Activated CD8-positive, alpha-beta memory T cell treated with anti-CD3 and anti-CD28 coated beads for 4 hours (primary cell): ENCODE measurements around the gene SOX13.
A peak's percentile ranks its signal among the peaks of the same experiment; 100 is the strongest.

Source experiments
- DNase-seq, 2 donors: peaks; one replicate each; pipeline ENCODE4 v3.0.0-alpha.2; 2020; ENCODE audit warnings: low read depth in 2 of 2

SOX13 gene

DNA sequence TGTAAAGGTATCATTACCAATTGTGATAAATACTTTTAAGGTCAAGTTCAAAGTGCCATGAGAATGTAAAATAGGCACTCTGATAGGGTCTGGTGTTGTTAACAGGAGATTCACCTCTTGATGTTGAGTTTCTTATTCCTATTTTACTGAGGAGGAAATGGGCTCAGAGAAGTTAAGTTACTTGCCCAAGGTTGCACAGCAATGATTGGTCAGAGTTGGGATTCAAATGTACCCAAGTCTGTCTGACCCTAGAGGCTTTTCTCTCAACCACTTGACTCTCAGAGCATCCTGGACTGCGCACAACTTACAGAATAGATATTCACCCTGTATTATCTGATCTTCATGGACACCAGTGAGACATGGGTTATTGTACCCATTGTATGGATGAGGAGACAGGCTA, 33.9 kb downstream of the SOX13 start:
- DNase-seq: no peak

DNA sequence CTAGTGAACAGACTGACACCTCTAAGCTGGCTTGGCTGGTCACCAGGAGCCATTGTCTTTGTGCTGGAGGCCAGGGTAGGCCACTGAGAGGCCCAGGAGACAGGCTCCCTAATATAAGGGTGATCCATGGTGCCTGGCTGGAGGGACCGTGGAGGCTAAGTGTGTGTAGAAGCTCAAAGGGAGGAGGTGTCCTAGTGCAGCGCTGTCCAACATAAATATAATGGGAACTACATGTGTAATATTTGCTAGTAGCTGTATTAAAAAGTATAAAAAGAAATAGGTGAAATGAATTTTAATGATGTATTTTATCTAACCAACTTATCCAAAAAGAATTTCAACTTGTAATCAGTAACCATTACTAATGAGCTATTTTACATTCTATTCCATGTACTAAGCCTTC, 35.0 kb downstream of the SOX13 start:
- DNase-seq: no peak

DNA sequence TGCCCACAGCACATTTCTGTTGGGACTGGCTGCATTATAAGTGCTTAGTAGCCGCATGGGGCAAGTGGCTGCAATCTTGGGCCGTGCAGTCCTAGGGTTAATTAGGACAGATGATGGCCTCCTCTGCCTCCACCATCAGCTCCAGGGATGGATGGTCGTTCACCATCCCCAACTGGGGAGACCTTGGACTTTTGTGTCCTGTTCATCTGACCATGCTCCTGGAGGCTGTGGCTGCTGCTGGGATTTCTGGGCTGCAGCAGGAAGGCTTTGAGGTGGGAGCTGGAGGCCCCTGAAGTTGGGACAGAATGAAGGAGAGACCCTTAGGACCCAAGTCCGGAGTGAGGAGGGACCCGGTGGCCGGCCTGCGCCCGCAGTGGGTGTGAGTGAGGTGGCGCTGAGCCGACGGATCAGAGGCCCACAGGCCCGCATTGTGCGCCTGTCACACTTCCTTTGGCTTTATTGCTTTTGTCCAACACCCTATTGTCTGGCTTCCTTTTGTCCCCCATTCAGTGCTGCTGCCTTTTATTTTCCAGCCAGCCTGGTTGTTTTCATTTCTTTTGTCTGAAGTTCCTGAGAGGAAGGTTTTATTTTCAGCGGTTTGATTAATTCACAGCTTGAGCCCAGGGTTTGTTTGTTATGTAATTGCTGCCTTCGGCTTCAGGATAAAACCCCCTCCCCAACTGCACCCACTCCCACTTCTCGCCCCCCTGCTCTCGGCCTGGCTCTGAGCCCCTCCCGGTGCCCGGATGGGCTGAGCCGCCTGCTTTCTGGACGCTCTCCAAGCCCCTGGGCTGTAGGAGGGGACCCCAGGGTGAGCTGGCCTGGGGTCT, 35.6 kb downstream of the SOX13 start:
- DNase-seq: no peak

DNA sequence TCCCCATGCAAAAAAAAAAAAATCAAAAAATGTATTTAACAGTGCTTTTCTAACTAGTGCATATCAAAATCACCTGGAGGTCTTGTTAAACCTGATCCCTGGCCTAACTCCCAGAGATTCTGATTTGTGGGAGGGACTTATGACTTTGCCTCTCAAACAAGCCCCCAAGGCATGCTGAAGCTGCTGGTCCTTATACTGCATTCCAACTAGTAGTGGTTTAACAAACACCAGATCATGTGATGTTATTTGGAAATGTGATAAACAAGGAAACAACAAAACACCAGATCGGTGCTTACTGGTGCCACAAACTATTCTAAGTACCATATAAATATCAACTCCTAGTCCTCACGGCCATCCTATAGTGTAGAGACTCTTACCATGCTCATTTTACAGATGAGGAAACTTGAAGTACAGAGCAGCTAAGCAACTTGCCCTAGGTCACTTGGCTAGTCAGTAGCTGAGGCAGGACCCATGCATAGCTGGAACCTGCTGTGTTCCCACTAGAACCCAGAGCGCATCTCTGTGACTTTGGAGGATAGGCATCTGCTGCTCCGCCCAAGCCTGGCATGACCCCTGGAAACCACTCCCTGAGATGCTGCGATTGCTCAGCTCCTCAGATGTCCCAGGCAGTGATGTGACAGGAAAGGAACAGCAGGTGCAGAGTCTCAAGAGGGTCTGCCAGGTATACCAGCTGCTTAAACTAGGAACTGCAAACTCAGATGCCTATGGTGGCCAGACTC, 38.1 kb downstream of the SOX13 start:
- no peak for DNase-seq

DNA sequence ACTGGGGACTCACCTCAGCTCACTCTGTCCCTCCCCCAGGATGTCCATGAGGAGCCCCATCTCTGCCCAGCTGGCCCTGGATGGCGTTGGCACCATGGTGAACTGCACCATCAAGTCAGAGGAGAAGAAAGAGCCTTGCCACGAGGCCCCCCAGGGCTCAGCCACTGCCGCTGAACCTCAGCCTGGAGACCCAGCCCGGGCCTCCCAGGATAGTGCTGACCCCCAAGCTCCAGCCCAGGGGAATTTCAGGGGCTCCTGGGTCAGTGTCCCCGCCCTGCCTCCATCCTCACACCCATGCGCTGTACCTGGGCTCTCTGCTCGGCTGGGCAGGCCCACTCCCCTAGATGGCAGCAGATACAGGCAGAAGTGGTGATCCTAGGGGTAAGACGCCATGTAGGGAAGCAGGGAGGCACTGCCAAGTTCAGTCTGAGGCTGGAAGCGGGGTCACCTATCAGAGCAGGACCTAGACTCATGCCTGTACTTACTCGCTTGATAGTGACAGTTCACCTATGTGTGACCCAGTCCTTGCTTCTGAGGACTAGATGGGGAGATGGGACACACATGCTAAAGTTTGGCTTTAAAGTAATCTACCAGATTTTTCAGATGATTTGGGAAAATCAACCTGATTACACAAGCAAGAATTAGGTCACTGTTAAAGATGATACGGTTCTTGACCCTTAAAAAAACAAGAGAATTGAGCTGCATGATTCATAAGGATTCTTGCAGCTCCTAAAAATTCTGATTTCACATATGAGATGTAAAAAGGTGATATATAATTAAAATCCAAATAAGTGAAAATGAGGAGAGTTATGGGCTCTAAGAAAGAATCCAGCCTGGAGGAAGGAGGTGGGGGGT, 40.2 kb downstream of the SOX13 start:
- no peak for DNase-seq

DNA sequence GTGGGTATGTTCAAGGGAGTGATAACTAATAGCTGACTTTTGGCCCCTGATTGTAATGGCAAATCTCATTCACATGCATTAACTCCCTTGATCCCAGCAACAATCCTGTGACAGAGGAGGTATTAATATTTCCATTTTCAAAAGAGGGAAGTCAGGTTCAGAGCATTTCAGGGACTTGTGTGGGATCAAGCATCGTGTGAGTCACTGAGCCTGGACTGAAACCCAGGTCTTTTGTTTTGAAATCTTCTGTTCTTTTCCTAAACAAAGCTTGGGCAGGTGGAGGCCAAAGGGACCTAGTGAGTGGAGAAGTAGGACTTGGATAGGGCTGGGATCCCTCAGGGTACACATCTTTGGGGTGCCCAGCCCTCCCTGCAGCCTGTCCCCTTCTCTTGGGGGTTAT, 41.0 kb downstream of the SOX13 start:
- no peak for DNase-seq

DNA sequence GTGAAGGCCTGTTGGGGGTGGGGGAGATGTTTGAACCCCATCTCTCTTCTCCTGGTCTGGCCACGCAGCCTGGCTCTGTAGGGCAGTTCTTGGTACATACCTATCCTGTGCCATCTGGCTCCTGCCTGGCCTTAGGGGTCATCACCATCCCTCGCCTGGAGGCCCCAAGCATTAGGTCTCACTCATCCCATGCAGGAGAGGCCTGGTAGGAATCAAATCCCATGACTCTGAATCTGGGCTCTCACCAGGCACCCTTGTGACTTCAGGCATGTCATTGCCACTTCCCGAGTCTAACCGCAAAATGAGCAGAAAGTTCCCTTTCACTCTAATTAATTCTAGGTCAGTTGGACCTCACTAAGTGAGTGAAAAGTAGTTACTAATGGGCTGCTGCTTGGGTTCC, 41.7 kb downstream of the SOX13 start:
- DNase-seq: no peak

DNA sequence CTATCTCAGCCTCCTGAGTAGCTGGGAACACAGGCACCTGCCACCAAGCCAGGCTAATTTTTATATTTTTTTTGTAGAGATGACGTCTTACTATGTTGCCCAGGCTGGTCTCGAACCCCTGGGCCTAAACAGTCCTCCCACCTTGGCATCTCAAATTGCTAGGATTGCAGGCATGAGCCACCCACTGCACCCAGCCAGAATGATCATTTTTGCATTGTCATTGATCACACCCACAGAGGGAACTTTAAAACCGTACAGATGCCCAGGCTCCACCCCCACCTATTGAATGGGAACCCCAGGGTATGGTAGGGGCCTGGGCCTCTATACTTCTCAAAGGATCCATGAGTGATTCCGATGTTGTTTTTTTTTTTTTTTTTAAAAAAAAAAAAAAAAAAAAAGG, 42.2 kb downstream of the SOX13 start:
- DNase-seq: no peak

DNA sequence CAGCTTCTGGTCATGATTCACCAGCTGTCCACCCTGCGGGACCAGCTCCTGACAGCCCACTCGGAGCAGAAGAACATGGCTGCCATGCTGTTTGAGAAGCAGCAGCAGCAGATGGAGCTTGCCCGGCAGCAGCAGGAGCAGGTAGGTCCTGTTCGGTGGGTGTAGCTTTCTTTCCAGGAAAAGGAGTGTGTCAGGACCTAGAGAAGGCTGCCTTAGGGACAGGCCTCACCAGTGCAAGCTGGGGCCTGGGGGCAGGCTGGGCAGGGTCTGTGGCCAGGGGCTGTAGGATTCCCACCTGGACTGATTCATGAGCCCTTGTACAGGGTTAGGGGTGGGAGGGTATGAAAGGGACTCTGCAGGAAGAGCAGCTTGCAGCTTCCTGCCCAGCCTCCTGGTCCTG, 43.6 kb downstream of the SOX13 start:
- no peak for DNase-seq

DNA sequence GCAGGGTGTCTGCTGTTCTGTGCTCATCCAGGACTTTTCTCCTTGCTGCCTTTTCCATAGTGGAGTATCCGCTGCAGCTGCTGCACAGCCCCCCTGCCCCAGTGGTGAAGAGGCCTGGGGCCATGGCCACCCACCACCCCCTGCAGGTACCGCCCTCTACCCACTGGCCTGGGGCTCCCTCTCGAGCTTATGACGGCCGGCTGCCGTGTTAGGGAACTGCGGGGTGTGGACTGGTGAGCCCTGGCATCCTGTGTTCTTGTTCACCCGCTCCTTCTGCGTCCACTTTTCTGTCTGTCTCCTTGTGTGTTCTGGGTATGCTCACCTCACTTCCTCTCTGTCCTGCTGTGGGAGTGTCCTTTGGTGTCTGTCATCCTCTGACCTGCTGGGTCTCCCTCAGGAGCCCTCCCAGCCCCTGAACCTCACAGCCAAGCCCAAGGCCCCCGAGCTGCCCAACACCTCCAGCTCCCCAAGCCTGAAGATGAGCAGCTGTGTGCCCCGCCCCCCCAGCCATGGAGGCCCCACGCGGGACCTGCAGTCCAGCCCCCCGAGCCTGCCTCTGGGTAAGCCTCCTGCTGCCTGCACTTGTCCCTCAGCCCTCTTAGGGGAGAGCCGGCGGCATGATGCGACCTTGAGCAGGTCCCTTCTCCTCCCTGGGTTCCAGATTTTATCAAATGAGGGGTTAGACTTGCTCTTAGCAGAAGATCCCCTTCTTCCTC, 49.1 kb downstream of the SOX13 start:
- no peak for DNase-seq

DNA sequence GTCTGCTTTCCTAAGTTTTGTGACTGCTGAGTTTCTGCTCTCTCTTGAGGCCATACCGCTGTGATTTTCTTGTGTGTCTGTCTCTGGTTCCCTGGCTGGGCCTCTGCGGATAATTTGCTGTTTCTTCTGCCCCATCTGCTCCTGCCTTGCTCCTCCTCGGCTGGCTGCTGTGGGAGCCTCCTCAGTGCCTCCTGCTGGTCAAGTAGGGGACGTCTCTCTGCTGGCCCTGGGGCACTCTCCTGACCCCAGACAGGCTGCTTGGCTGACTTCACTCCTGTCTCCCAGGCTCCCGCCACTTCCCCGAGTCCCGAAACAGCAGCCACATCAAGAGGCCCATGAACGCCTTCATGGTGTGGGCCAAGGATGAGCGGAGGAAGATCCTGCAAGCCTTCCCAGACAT, 50.5 kb downstream of the SOX13 start:
- no peak for DNase-seq

DNA sequence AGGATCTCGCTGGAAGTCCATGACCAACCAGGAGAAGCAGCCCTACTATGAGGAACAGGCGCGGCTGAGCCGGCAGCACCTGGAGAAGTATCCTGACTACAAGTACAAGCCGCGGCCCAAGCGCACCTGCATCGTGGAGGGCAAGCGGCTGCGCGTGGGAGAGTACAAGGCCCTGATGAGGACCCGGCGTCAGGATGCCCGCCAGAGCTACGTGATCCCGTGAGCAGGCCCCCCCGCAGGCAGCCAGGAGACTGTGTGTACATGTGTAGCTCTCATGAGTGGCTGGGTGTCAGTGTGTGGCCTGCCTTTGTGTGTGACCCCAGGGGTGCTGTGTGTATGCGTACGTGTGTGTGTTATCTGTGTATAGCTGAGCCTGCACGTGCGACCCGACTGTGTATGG, 51.7 kb downstream of the SOX13 start:
- DNase-seq: no peak

DNA sequence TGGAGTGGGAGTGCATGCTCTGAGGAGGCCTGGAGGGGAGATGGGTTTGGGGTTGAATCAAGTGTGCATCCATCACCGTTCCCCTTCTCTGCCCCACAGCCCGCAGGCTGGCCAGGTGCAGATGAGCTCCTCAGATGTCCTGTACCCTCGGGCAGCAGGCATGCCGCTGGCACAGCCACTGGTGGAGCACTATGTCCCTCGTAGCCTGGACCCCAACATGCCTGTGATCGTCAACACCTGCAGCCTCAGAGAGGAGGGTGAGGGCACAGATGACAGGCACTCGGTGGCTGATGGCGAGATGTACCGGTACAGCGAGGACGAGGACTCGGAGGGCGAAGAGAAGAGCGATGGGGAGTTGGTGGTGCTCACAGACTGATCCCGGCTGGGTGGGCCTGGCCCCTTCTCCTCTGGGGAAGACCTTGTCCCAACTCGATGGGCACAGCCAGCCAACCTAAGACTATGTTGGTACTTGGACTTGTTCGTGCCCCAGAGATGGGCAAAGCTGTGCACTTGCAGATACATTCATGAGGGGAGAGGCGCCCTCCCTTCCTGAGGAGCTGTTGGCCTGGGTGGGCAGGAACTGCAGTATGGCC, 52.9 kb downstream of the SOX13 start:
- no peak for DNase-seq

DNA sequence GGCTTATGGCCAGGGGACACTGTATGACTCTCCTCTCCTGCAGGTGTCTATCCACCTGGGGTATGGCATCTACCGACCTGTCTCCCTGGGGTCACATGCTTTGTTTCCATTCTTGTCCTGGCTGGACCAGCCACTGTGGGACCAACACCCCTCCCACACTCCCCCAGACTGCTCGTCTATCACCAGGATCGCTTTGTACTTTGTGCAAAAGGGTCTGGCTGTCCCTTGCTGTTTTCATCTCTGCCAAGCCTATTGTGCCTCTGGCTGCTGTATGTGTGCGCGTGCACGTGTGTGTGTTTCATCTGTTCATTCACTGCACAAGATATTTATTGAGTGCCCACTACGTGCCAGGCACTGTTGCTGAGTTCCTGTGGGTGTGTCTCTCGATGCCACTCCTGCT, 53.5 kb downstream of the SOX13 start:
- DNase-seq: no peak

DNA sequence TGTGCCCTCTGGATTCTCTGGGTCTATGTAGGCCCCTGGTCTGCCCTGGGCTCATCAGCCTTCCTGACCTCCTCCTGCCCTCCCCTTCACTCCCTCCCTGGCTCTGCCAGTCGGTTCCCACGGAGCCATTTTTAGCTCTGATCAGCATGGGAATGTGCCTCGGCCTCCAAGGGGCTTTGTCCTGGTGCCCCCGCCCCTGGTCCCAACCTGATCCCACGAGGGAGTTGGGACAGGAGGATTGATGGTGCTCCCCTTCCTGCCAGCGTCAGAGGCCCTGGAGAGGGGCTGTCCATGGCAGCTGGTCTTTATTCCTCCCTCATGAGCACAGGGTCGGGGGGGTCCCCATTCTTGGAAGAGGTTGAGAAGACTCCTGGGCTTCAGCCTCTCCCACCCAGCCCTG, 54.0 kb downstream of the SOX13 start:
- DNase-seq: no peak

DNA sequence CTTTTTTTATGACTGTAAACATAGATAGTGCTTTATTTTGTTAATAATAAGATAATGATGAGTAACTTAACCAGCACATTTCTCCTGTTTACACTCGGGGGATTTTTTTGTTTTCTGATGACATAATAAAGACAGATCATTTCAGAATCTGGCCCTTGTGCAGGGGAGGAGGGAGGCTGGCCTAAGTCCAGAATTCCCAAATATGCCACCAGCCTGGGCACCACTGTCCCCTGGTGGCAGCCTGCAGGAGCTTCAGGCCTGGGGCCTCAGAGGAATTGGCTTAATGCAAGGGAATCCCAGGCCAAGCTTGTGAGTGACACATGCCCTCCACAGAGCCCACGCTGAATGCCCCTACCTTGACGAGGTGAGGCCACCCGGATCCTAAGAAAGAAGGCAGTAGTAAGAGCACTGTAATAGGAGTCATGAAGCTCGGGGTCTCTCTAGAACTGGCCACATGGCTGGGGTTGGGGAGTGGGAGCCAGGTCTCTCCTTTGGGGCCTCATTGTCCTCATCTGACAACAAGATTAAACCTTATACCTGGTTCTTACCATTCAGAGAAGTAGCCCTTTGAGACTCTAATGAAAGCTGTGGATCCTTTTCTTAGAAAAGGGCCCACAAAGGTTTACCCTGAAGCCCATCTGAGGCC, 54.8 kb downstream of the SOX13 start:
- no peak for DNase-seq

DNA sequence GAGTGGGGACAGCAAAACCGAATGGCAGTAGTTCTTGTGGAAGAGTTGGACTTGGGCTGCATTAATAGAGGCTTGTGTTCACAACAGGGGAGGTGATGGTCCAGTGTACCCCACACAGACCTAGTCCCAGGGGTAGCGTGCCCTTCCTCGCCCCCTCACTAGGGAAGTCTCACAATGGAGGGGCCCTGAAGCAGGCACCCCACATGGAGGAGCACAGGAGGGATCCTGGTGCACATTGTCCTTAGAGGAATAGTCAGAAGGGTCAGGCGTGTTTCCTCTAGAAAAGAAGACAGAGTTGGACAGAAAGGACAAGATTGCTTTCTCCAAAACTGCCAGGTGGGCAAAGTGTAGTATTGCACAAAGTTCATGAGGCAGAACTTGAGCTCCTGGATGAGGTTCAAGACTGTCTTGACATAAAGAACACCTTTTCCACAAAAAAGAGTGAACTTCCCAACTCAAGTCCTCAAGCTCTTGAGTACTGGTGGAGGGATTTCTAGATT, 55.6 kb downstream of the SOX13 start:
- DNase-seq: no peak

DNA sequence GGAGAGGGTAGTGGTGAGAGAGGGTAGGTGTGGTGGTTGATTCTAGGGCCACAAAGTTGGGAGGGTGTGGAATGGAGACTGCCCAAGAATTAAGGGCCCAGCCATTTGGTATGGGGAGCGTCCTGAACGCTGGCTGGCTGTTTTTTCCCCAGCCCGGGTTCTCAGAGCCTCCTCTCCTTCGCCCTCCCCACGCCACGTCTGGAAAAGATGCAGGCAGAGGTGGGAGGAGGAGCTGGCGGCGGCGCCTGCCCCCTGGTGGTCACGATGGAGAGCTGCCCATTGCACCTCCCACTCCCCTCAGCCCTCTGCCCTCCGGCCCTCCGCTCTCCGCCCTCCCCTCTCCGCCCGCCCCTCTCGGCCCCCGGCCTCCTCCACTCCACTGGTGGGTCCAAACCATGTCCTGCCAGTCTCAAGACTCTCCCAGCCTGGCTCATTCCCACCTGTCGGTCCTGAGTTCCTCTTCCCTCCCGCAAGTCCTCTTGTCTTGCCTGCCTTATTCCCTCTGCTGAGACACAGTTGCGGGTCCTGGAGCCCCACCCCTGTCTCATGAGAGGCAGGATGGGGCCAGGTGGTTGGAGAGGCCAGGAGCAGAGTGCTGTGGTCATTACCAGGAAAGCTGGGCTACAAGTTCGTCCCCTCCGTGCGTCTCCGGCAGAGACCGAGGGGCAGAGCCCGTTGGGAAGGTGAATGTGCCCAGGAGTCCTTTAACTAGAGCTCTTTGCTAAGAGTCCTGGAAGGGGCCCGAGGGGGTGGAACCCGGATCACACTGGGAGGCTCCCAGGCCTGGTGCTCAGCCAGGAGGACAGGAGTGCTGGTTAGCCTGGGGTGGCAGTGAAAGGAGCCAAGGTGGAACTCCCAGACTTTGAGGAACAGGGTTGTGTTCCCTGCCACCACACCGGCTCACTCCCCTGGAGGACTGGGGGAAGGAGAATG, 56.3 kb downstream of the SOX13 start:
- DNase-seq: peak in 1 of 2 donors; percentile 26

DNA sequence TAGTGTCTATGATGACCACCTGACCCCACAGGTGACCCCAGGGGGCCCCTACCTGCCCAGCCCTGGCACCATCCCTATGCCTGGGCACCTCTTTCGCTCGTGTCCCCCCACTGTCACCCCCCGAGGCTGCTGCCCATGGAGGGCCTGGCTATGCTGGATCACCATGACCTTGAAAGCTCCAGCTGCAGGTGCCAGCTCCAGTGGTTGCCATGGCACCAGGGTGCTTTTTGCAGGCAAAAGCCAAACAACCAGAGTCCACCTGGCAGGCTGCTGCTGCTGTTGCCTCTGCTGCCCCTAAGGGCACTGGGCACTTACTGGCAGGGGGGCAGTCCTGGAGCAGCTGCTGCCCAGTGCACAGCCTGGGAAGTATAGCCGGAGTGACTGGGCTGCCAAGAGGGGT, 57.3 kb downstream of the SOX13 start:
- DNase-seq: no peak
